Measurements from ENCODE around the gene DISC1.
A peak's percentile ranks its signal among the peaks of the same experiment; 100 is the strongest.

The DISC1 gene

GRCh38 chr1:231596337-231596791, 30.2 kb upstream of the DISC1 start:
- DNase-seq (ENCODE audit: low read depth), result no peak
- TF ChIP-seq CTCF (IDR thresholded peaks at IDR 0.05; ENCODE audit: control insufficient read depth, extremely low read depth, insufficient read depth), result no peak
- no peak overlapping the region for H3K4me3 ChIP-seq (ENCODE audit: low read depth, low read length)

- TF ChIP-seq CTCF (IDR thresholded peaks at IDR 0.05; ENCODE audit: control insufficient read depth, extremely low read depth, insufficient read depth), result no peak
- H3K4me3 ChIP-seq (ENCODE audit: low read depth, low read length), result no peak overlapping the region
- no peak for DNase-seq (ENCODE audit: low read depth)
These were observed 28.6 kb upstream of the DISC1 start for GRCh38 chr1:231597971-231598370.

GRCh38 chr1:231600458-231600976, 26.1 kb upstream of the DISC1 start:
- no peak for TF ChIP-seq CTCF (IDR thresholded peaks at IDR 0.05; ENCODE audit: control insufficient read depth, extremely low read depth, insufficient read depth)
- DNase-seq (ENCODE audit: low read depth), result no peak
- no peak overlapping the region for H3K4me3 ChIP-seq (ENCODE audit: low read depth, low read length)

GRCh38 chr1:231601824-231602672, 24.5 kb upstream of the DISC1 start:
- no peak overlapping the region; the same call in 1 of the 2 replicates for H3K4me3 ChIP-seq (ENCODE audit: low read depth, low read length)
- TF ChIP-seq CTCF (IDR thresholded peaks at IDR 0.05; ENCODE audit: control insufficient read depth, extremely low read depth, insufficient read depth), result no peak
- peak; percentile 98 for DNase-seq (ENCODE audit: low read depth)

GRCh38 chr1:231602673-231602984, 24.0 kb upstream of the DISC1 start:
- TF ChIP-seq CTCF (IDR thresholded peaks at IDR 0.05; ENCODE audit: control insufficient read depth, extremely low read depth, insufficient read depth), result no peak
- peak overlapping the region; percentile 16; the same call in 1 of the 2 replicates for H3K4me3 ChIP-seq (ENCODE audit: low read depth, low read length)

GRCh38 chr1:231603598-231604275, 22.9 kb upstream of the DISC1 start:
- peak overlapping the region; percentile 47 for H3K4me3 ChIP-seq (ENCODE audit: low read depth, low read length)
- no peak for DNase-seq (ENCODE audit: low read depth)

More at GRCh38 chr1:231602673-231602984, 24.0 kb upstream of the DISC1 start:
- no peak for DNase-seq (ENCODE audit: low read depth)

More at GRCh38 chr1:231603598-231604275, 22.9 kb upstream of the DISC1 start:
- peak; percentile 64 for TF ChIP-seq CTCF (IDR thresholded peaks at IDR 0.05; ENCODE audit: control insufficient read depth, extremely low read depth, insufficient read depth)
